TTC549 (cell line): Measurements from ENCODE around the gene TEX35.
"Not testable (repeated sequence)": the region's sequence is repeated elsewhere in the genome, so short reads cannot be mapped to it uniquely, and the experiment has no call there.

ENCODE experiments used
- FAIRE-seq: peaks from 2 replicates; lab custom pipeline; 2012; peaks lifted over from hg19 to GRCh38; lab: Jason Lieb, UNC

Gene TEX35

DNA sequence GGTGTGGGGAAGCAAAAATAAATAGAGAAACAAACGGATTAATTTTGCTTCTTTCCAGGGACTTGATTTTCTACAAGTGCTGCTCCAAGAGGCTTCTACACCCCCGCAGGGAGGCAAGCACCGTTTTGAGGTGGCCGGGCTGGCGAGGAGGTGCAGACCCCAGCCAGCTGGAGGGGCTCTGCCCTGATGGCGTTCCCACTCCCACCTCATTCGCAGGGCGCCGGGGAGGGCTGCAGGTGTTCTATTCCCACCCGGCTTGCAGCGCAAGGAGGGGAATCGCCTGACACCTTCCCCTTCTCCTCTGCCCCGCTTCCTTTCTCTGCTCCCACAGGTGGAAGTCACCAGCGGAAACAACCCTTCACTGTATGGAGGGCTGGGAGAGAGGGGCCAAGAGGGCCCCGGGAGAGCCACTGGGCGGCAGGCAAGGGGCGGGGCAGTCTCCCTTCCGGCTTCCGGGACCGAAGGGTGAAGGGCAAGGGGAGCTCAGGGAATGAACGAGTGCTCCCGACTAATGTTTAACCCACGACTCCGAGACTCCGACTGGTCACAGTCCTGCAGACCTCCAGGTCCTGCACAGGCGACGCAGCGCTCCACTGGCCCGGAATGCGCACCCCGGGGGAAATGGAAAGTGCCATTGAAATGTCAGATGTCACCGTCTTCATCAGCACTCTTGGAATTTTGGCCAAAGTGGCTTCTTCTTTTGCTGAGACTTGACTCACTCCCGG lies 29.1 kb downstream of the TEX35 start:
- no peak for FAIRE-seq

DNA sequence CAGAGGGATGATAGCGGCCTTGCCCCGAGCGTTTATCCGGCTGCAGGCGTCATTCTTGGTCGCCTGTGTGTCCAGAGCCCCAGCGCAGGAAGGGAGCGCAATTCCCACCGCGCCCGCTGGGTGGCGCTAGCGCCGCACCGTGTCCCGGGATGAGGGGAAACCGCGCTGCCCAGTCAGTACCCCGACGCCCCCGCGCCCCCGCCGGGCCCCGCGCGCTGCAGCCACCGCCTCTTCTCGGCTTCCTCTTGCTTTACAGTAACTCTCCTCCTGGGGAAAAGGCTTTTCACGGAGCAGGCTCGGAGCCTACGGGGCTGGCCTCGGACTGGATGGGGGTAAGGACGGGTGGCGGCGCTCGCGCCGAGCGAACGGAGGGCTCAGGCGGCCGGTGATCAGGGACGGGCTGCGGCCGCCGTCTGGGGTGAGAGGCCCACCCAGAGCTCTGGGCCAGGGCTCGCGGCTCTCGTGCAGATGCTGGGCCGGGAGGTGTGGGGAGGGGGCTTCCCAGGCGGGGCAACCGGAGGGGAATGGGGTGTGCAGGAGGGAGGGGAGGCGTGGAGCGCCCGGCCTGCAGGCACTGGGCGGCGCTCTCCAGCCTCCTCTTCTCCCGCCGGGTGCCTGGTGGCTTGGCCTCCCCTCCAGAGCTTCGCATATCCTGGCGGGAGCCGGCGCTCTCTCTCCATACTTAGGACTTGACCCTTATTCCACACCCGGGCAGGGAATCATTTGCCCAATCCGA lies 29.8 kb downstream of the TEX35 start:
- no peak for FAIRE-seq

- no peak for FAIRE-seq
Measured at GRCh38 chr1:178543290-178543607, 30.3 kb downstream of the TEX35 start.

DNA sequence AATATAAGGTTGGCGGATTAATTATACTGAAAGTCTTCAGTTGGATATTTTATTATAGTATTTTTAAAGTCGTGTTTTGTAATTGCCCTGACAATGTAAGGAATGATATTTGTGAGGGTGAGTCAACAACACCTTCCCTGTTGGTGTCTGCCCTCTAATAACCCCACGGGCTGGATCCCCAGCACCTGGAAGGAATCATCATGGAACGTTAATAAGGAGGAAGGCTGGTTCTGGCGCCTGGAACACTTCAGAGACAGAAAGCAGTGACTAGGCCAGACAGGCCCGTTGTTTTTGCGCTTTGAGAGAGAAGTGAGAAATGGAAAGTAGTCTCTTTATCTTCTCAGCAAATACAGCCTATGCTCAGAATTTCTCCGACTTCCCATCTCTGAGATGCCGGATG lies 31.6 kb downstream of the TEX35 start:
- no peak for FAIRE-seq

DNA sequence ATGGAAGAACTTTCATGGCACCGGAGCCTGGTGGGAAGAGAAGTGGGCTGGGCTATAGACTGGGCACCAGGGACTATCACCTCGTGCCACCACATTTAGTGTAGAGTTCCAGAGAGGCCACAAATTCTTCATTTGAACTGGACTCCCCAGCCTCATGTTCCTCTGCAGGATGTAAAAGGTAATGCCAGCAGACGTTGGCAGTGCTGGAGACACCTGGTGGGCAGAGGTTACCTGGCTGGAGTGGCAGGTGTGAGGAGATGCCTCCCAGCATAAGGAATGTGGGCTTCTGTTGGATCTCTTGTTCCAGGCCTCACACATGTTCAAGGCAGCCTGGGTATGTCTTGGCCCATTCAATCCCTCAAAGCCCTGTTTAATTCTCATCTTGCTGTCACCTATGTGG lies 35.2 kb downstream of the TEX35 start:
- FAIRE-seq = no peak

DNA sequence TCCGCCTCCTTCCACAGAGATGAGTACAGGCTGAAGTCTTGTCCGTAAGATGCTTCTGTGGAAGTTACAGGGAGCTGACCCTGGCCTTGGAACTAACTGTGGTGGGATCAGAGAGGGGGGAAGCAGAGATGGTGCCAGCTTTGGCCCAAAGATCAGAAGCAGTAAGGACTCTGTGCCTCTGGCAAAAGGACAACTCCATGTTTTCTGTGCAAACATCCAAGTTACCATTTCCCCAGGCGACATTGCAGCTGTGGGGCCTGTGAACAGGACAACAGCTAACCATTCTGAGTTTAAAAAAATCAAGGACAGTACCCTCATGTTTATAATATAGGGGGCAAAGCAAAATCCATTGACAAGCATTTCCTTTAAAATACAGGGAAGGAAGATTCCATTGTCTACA lies 38.4 kb downstream of the TEX35 start:
- no peak for FAIRE-seq

DNA sequence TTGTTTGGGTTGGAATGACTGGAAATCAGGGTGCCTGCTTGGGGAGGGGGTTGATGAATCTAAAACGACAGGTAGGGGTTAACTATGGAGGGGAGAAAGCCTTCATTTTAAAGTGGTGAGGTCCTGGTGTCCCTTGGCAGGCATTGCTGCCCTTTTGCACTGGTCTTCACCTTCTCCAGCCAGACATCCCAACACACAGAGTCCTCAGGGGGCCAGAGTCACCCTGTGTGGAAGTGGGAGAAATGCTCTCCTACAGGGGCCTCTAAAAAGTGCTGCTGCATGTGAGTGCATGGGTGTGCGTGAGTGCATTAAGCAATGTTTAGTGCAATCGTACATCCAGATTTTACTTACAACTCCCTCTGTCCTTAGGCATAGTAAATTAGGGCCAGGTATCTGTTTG lies 39.0 kb downstream of the TEX35 start:
- FAIRE-seq = no peak

- FAIRE-seq = no peak
Measured at GRCh38 chr1:178552856-178553255, 39.9 kb downstream of the TEX35 start.

- not testable (repeated sequence) for FAIRE-seq
Measured at GRCh38 chr1:178554351-178554750, 41.4 kb downstream of the TEX35 start.

- FAIRE-seq = not testable (repeated sequence)
Measured at GRCh38 chr1:178555613-178556012, 42.7 kb downstream of the TEX35 start.

GRCh38 chr1:178558816-178559215 lies 45.9 kb downstream of the TEX35 start:
- not testable (repeated sequence) for FAIRE-seq

GRCh38 chr1:178560871-178561376 lies 48.0 kb downstream of the TEX35 start:
- no peak for FAIRE-seq

DNA sequence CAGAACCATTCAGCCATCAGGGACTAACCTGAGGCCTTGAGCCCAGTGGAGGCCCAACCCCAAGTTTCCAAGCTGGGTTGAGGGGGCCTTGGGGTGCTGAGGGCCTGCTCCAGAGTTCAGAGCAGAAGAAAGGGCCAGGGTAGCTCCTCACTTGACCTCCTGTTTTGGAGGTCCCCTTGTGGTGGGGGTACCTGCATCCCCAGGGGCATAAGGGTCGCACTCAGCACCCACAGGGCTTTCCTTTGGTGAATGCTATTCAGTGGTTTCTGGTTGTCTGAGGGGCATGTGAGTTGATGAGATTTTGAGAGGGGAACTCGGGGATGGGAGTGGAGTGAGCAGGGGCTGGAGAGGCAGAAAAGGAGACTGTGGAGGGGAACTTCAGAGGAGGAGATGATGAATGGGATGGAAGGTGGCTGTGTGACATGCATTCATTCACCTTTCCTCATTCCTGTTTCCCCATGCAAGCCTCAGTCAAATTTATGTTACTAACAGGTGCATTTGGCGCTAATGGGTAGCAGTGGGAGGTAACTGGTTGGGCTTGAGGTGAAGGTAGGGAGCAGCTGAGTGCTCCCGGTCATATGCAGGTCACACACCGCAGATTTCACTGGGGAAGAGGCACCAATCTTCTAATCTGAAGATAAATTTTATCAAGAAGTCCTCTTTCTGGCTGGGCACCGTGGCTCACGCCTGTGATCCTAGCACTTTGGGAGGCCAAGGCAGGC lies 50.4 kb downstream of the TEX35 start:
- FAIRE-seq = no peak

- no peak for FAIRE-seq
Measured at GRCh38 chr1:178564086-178564782, 51.3 kb downstream of the TEX35 start.

- no peak for FAIRE-seq
Measured at GRCh38 chr1:178564783-178565180, 51.9 kb downstream of the TEX35 start.

DNA sequence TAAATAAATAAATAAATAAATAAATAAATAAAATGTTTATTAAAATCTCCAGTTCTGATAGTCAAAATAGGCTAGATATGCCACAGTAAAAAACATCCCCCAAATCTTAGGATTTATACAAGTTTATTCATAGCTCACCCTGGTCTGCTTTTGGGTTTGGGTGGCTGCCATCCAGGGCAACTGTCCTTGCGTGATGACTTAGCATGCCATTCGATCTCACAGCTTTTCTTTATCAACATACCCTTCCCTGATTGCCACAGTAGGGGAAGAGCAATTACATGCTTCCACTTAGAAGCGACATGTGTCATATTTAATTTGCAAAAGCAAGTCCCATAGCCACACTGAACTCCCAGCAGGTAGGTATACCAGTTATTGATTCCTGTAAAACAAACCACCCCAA lies 52.7 kb downstream of the TEX35 start:
- FAIRE-seq = no peak

DNA sequence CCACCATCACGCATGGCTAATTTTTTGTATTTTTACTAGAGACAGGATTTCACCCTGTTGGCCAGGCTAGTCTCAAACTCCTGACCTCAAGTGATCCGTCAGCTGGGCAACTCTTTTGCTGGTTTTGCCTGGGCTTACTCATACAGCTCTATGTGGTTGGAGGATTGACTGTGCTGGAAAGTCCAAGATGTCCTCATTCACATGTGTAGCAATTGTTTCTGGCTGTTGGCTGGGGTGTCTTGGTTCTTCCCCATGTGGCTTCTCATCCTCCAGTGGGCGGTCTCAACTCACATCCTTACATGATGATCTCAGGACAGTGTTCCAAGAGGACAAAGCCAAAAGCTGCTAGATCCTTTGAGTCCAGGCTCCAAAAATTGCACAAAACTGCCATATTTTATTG lies 53.3 kb downstream of the TEX35 start:
- no peak for FAIRE-seq

DNA sequence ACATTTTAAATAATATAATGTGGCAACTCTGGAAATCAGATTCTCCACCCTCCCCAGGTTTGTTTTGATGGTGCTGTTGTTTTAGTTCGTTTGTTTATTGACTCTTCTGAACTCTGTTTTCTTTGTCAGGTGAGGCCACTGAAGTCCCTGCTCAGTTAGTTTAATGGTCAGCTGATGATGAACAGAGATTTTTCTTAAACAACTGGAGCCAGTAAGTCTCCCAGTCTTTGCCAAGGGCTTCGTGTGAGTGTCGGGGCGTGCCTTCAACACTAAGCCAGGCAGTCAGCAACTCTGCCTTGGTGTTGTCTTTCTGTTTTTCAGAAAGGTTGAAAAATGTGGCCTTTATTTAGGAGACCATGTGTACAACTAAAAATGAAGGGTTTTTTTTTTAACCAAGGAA lies 58.9 kb downstream of the TEX35 start:
- no peak for FAIRE-seq
